WERI-Rb-1 (cell line): ENCODE results near the gene CHIC1.
"Not testable (repeated sequence)": the region's sequence is repeated elsewhere in the genome, so short reads cannot be mapped to it uniquely, and the experiment has no call there.

Source experiments
- DNase-seq: peaks from one replicate; pipeline ENCODE4 v3.0.0-alpha.2; 2020
- H3K27ac ChIP-seq: fragments of 250-450 bp; sonication (Bioruptor Pico); 2 replicates; pipeline ENCODE4 v1.5.1; 2020; ENCODE audit warnings: mild to moderate bottlenecking, moderate library complexity
- H3K27me3 ChIP-seq: fragments of 250-450 bp; sonication (Bioruptor Pico); 2 replicates; pipeline ENCODE4 v1.5.1; 2021; ENCODE audit warnings: mild to moderate bottlenecking, low read depth, moderate library complexity; ENCODE audit not compliant: insufficient read depth, severe bottlenecking
- H3K36me3 ChIP-seq: fragments of 250-450 bp; sonication (Bioruptor Pico); 2 replicates; pipeline ENCODE4 v1.5.1; 2020; ENCODE audit warnings: mild to moderate bottlenecking, moderate library complexity
- H3K4me3 ChIP-seq: 2 replicates; pipeline ENCODE4 v1.5.1; 2011; ENCODE audit warnings: low read depth, mild to moderate bottlenecking, control low read depth, low read length
- H3K9me3 ChIP-seq: fragments of 250-450 bp; sonication (Bioruptor Pico); 2 replicates; pipeline ENCODE4 v1.5.1; 2021; ENCODE audit warnings: mild to moderate bottlenecking, moderate library complexity; ENCODE audit not compliant: severe bottlenecking
- CTCF ChIP-seq: IDR thresholded peaks from 2 replicates; pipeline ENCODE4 v1.5.1; 2011; ENCODE audit warnings: low read depth, mild to moderate bottlenecking, control low read depth, inconsistent platforms, low read length

Gene CHIC1

GRCh38 chrX:73683236-73683859 is 120.4 kb downstream of the CHIC1 start:
- no peak for DNase-seq

GRCh38 chrX:73707014-73707413 is 144.0 kb downstream of the CHIC1 start:
- not testable (repeated sequence) for DNase-seq, H3K4me3 ChIP-seq, H3K36me3 ChIP-seq, H3K27ac ChIP-seq, H3K9me3 ChIP-seq, H3K27me3 ChIP-seq

More at GRCh38 chrX:73683236-73683859, 120.4 kb downstream of the CHIC1 start:
- H3K4me3 ChIP-seq, result no peak overlapping the region
- no peak overlapping the region for H3K27ac ChIP-seq
- no peaks in the 10 kb centered on the region for H3K27me3 ChIP-seq
- no peaks in the 10 kb centered on the region for H3K36me3 ChIP-seq
- no peaks in the 10 kb centered on the region for H3K9me3 ChIP-seq
- no peak for TF ChIP-seq CTCF

- no peak overlapping the region for H3K4me3 ChIP-seq
- no peak for DNase-seq
- no peaks in the 10 kb centered on the region for H3K36me3 ChIP-seq
- H3K27me3 ChIP-seq, result peaks cover 18% of the 10 kb centered on the region
- no peak overlapping the region for H3K27ac ChIP-seq
- no peaks in the 10 kb centered on the region for H3K9me3 ChIP-seq
- no peak for TF ChIP-seq CTCF
Observed at GRCh38 chrX:73728602-73729001, 165.6 kb downstream of the CHIC1 start.
